OCI-LY1 (cell line): ENCODE measurements around the gene ETV5.

Experiments
- CTCF ChIP-seq: fragments of 200-600 bp; sonication (generic), shearing (Covaris generic); IDR thresholded peaks from 2 replicates; pipeline ENCODE4 v1.5.1; 2017; ENCODE audit warnings: mild to moderate bottlenecking, antibody characterized with exemption, low read length, moderate library complexity, mixed read lengths
- EZH2 ChIP-seq: fragments of 200-600 bp; sonication (generic), shearing (Covaris generic); IDR thresholded peaks from 2 replicates; pipeline ENCODE4 v1.8.0; 2017; ENCODE audit warnings: borderline replicate concordance, mixed run types, mild to moderate bottlenecking, antibody characterized with exemption, low read length, moderate library complexity, mixed read lengths

GRCh38 chr3:186119499-186119898, 10.6 kb upstream of the ETV5 start:
- TF ChIP-seq CTCF: no peak
- TF ChIP-seq EZH2: no peak
